Smooth muscle cell (in vitro differentiated cells): Measurements from ENCODE around the gene ARRB1. TPM values are rescaled to one million over a fixed set of nuclear protein-coding genes. Genes with fewer than 3 reads are reported as not detected.

Experiments used
- DNase-seq: peaks from one replicate; lab custom pipeline; 2025; ENCODE audit not compliant: unreplicated experiment; lab: John Stamatoyannopoulos, UW
- H2AFZ ChIP-seq: fragments of 200-600 bp; sonication (generic); 2 replicates; pipeline ENCODE4 v1.6.0; 2016; ENCODE audit warnings: antibody characterized with exemption, low read depth, mild to moderate bottlenecking
- H3F3A ChIP-seq: fragments of 200-600 bp; sonication (generic); 2 replicates; pipeline ENCODE4 v1.6.0; 2017; ENCODE audit warnings: antibody characterized with exemption, low read depth
- H3K27ac ChIP-seq: fragments of 200-600 bp; sonication (generic); 2 replicates; pipeline ENCODE4 v1.5.1; 2016; ENCODE audit warnings: low read depth, mild to moderate bottlenecking
- H3K27me3 ChIP-seq: fragments of 200-600 bp; sonication (generic); 2 replicates; pipeline ENCODE4 v1.6.1; 2016; ENCODE audit warnings: low read depth, mild to moderate bottlenecking
- H3K36me3 ChIP-seq: fragments of 200-600 bp; sonication (generic); 2 replicates; pipeline ENCODE4 v1.5.1; 2016; ENCODE audit warnings: low read depth
- H3K4me1 ChIP-seq: fragments of 200-600 bp; sonication (generic); 2 replicates; pipeline ENCODE4 v1.5.1; 2016; ENCODE audit warnings: low read depth
- H3K4me2 ChIP-seq: fragments of 200-600 bp; sonication (generic); 2 replicates; pipeline ENCODE4 v1.6.0; 2016; ENCODE audit warnings: mild to moderate bottlenecking
- H3K4me3 ChIP-seq: fragments of 200-600 bp; sonication (generic); 2 replicates; pipeline ENCODE4 v1.5.1; 2016; ENCODE audit warnings: mild to moderate bottlenecking
- H3K79me2 ChIP-seq: fragments of 200-600 bp; sonication (generic); 2 replicates; pipeline ENCODE4 v1.6.0; 2016; ENCODE audit warnings: low read depth, mild to moderate bottlenecking
- H3K9ac ChIP-seq: fragments of 200-600 bp; sonication (generic); 2 replicates; pipeline ENCODE4 v1.6.0; 2016; ENCODE audit warnings: low read depth
- H3K9me3 ChIP-seq: fragments of 200-600 bp; sonication (generic); replicated peaks from 2 replicates; pipeline ENCODE4 v1.5.1; 2016; ENCODE audit warnings: low read depth
- H4K20me1 ChIP-seq: fragments of 200-600 bp; sonication (generic); 2 replicates; pipeline ENCODE4 v1.6.0; 2016; ENCODE audit warnings: low read depth
- WGBS: methylation state at CpG from one replicate; pipeline ENCODE4 v1.1.7; 2016; ENCODE audit warnings: low lambda C conversion rate; 5-methylcytosine and 5-hydroxymethylcytosine counted together
- polyA plus RNA-seq: library from polyadenylated mRNA; unstranded; fragments of >200 nt; fragmentation: Nextera tagmentation; extraction: Ambion mirVana; gene quantifications from 2 replicates; pipeline ENCODE4 v1.2.1, GENCODE V29; 2016
- total RNA-seq: library from RNA; depleted of rRNA; stranded (reverse); fragments of >200 nt; gene quantifications from 2 replicates; pipeline ENCODE4 v1.2.3, GENCODE V29; 2014
- TF ChIP-seq, protein P1 (sequence below): fragments of 200-600 bp; sonication (generic); IDR thresholded peaks from 2 replicates; pipeline ENCODE4 v1.5.1; 2017; ENCODE audit warnings: borderline replicate concordance, mild to moderate bottlenecking, antibody characterized with exemption; ENCODE audit not compliant: insufficient read depth, poor library complexity, severe bottlenecking

ARRB1 gene
- total and polyA plus RNA-seq, 2 experiments from 2014 or later: 4.6 to 16.9 TPM

GRCh38 chr11:75308116-75308515 is 43.3 kb downstream of the ARRB1 start:
- Histone ChIP-seq H3K27me3 (no peaks in the 10 kb centered on the region), H3K4me3 (no peak overlapping the region), H3K36me3 (no peaks in the 10 kb centered on the region), H3K27ac (no peak overlapping the region), H3K9ac (no peak overlapping the region), H3K9me3 (no peaks in the 10 kb centered on the region), H3K79me2 (no peaks in the 10 kb centered on the region), H3K4me2 (no peak overlapping the region), H3F3A (no peaks in the 10 kb centered on the region), H3K4me1 (no peaks in the 10 kb centered on the region), H4K20me1 (peaks cover 33% of the 10 kb centered on the region), H2AFZ (no peak overlapping the region)
- no peak for DNase-seq
- TF ChIP-seq, protein P1, sequence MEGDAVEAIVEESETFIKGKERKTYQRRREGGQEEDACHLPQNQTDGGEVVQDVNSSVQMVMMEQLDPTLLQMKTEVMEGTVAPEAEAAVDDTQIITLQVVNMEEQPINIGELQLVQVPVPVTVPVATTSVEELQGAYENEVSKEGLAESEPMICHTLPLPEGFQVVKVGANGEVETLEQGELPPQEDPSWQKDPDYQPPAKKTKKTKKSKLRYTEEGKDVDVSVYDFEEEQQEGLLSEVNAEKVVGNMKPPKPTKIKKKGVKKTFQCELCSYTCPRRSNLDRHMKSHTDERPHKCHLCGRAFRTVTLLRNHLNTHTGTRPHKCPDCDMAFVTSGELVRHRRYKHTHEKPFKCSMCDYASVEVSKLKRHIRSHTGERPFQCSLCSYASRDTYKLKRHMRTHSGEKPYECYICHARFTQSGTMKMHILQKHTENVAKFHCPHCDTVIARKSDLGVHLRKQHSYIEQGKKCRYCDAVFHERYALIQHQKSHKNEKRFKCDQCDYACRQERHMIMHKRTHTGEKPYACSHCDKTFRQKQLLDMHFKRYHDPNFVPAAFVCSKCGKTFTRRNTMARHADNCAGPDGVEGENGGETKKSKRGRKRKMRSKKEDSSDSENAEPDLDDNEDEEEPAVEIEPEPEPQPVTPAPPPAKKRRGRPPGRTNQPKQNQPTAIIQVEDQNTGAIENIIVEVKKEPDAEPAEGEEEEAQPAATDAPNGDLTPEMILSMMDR: no peak
- 67% methylated on average over 7 of the region's 7 CpGs for WGBS

DNA sequence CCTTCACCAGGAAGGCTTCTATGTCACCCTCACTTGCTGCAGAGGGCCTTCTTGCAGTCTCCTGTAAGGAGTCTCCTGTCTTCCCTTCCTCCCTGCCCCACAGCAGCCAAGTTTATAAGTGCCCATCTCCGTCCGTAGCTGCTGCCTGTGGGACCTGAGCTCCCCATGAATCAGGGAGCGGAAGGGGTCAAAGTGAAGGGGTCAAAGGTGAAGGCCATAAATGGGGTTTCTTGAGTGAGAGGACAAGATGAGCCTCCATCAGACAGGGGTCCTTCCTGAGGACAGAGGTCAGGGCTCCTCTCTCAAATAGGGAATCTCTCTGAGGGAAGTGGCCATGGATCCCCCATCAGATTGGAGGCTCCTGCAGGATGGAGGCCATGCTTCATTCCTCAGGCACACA is 44.4 kb downstream of the ARRB1 start:
- no peak for DNase-seq
- no peak overlapping the region for H3K4me2 ChIP-seq
- H4K20me1 ChIP-seq: peaks cover 40% of the 10 kb centered on the region
- no peaks in the 10 kb centered on the region for H3K36me3 ChIP-seq
- H3F3A ChIP-seq: no peaks in the 10 kb centered on the region
- TF ChIP-seq, protein P1: no peak
- H3K4me3 ChIP-seq: no peak overlapping the region
- WGBS: 67% methylated on average over 3 of the region's 3 CpGs
- H3K4me1 ChIP-seq: no peaks in the 10 kb centered on the region
- H3K9ac ChIP-seq: no peak overlapping the region
- no peaks in the 10 kb centered on the region for H3K79me2 ChIP-seq
- no peaks in the 10 kb centered on the region for H3K27me3 ChIP-seq
- H3K9me3 ChIP-seq: no peaks in the 10 kb centered on the region
- H3K27ac ChIP-seq: no peak overlapping the region
- no peak overlapping the region for H2AFZ ChIP-seq

GRCh38 chr11:75306529-75306928 is 44.9 kb downstream of the ARRB1 start:
- WGBS: 94% methylated on average over 10 of the region's 10 CpGs
- Histone ChIP-seq H3K4me2 (no peak overlapping the region), H2AFZ (no peak overlapping the region), H3K9me3 (no peaks in the 10 kb centered on the region), H3K9ac (no peak overlapping the region), H4K20me1 (peaks cover 41% of the 10 kb centered on the region), H3K27me3 (no peaks in the 10 kb centered on the region), H3K79me2 (no peaks in the 10 kb centered on the region), H3K4me3 (no peak overlapping the region), H3F3A (no peaks in the 10 kb centered on the region), H3K27ac (no peak overlapping the region), H3K36me3 (no peaks in the 10 kb centered on the region), H3K4me1 (no peaks in the 10 kb centered on the region)
- no peak for DNase-seq
- TF ChIP-seq, protein P1: no peak

GRCh38 chr11:75305993-75306392 is 45.5 kb downstream of the ARRB1 start:
- Histone ChIP-seq H3K27me3 (no peaks in the 10 kb centered on the region), H3K27ac (no peak overlapping the region), H3K9me3 (no peaks in the 10 kb centered on the region), H3K79me2 (no peaks in the 10 kb centered on the region), H3K36me3 (no peaks in the 10 kb centered on the region), H3K4me2 (no peak overlapping the region), H2AFZ (no peak overlapping the region), H4K20me1 (peaks cover 41% of the 10 kb centered on the region), H3K4me1 (no peaks in the 10 kb centered on the region), H3K4me3 (no peak overlapping the region), H3K9ac (no peak overlapping the region), H3F3A (no peaks in the 10 kb centered on the region)
- 97% methylated on average over 6 of the region's 6 CpGs for WGBS
- TF ChIP-seq, protein P1: no peak
- DNase-seq: no peak
